Astrocyte (in vitro differentiated cells and primary cell): ENCODE results near the gene TRPC4AP. TPM values are rescaled to one million over a fixed set of nuclear protein-coding genes. Genes with fewer than 3 reads are reported as not detected.

Experiments used
- DNase-seq: peaks from one replicate; pipeline ENCODE4 v3.0.0-alpha.2; 2010; ENCODE audit warnings: low read depth
- FAIRE-seq: peaks from 2 replicates; lab custom pipeline; 2011; peaks lifted over from hg19 to GRCh38; lab: Jason Lieb, UNC
- H2AFZ ChIP-seq: 2 replicates; pipeline ENCODE4 v1.6.0; 2012; ENCODE audit warnings: low read depth, low read length, inconsistent platforms
- H3K27ac ChIP-seq: 2 replicates; pipeline ENCODE4 v1.5.1; 2011; ENCODE audit warnings: low read depth, low read length, inconsistent platforms
- H3K27me3 ChIP-seq: 2 replicates; pipeline ENCODE4 v1.6.0; 2011; ENCODE audit warnings: low read length, inconsistent platforms; ENCODE audit not compliant: insufficient read depth
- H3K36me3 ChIP-seq: 2 replicates; pipeline ENCODE4 v1.5.1; 2011; ENCODE audit warnings: low read length, inconsistent platforms; ENCODE audit not compliant: insufficient read depth
- H3K4me1 ChIP-seq: 2 replicates; pipeline ENCODE4 v1.5.1; 2011; ENCODE audit warnings: low read length, inconsistent platforms; ENCODE audit not compliant: insufficient read depth
- H3K4me2 ChIP-seq: 2 replicates; pipeline ENCODE4 v1.6.0; 2012; ENCODE audit warnings: low read length, inconsistent platforms
- H3K4me3 ChIP-seq: 2 replicates; pipeline ENCODE4 v1.5.1; 2011; ENCODE audit warnings: low read depth, mild to moderate bottlenecking, low read length, inconsistent platforms; ENCODE audit not compliant: insufficient read depth
- H3K79me2 ChIP-seq: 2 replicates; pipeline ENCODE4 v1.6.0; 2012; ENCODE audit warnings: mild to moderate bottlenecking, low read length, inconsistent platforms; ENCODE audit not compliant: insufficient read depth
- H3K9ac ChIP-seq: 2 replicates; pipeline ENCODE4 v1.6.0; 2012; ENCODE audit warnings: mild to moderate bottlenecking, low read length, inconsistent platforms
- H3K9me3 ChIP-seq: 2 replicates; pipeline ENCODE4 v1.5.1; 2012; ENCODE audit warnings: low read depth, mild to moderate bottlenecking, low read length, inconsistent platforms; ENCODE audit not compliant: insufficient read depth
- H4K20me1 ChIP-seq: 2 replicates; pipeline ENCODE4 v1.6.0; 2012; ENCODE audit warnings: low read length, inconsistent platforms; ENCODE audit not compliant: insufficient read depth
- H3K27ac Mint-ChIP-seq: one replicate; pipeline ENCODE4 v1.8.0; 2021; ENCODE audit warnings: mild to moderate bottlenecking, mixed read lengths; ENCODE audit not compliant: unreplicated experiment
- H3K27me3 Mint-ChIP-seq: one replicate; pipeline ENCODE4 v1.8.0; 2021; ENCODE audit warnings: low read depth, mixed read lengths; ENCODE audit not compliant: unreplicated experiment
- H3K36me3 Mint-ChIP-seq: one replicate; pipeline ENCODE4 v1.8.0; 2021; ENCODE audit warnings: low read depth, mixed read lengths; ENCODE audit not compliant: unreplicated experiment
- H3K4me1 Mint-ChIP-seq: one replicate; pipeline ENCODE4 v1.8.0; 2021; ENCODE audit warnings: low read depth, mixed read lengths; ENCODE audit not compliant: unreplicated experiment
- H3K4me3 Mint-ChIP-seq: one replicate; pipeline ENCODE4 v1.8.0; 2021; ENCODE audit warnings: mild to moderate bottlenecking, moderate library complexity, mixed read lengths; ENCODE audit not compliant: unreplicated experiment
- H3K9me3 Mint-ChIP-seq: one replicate; pipeline ENCODE4 v1.8.0; 2021; ENCODE audit warnings: mild to moderate bottlenecking, mixed read lengths; ENCODE audit not compliant: unreplicated experiment
- EZH2 ChIP-seq: IDR thresholded peaks from 2 replicates; pipeline ENCODE4 v1.6.1; 2012; ENCODE audit warnings: mild to moderate bottlenecking, low read length, inconsistent platforms; ENCODE audit not compliant: insufficient read depth
- total RNA-seq: library from RNA; stranded (reverse); gene quantifications from 2 replicates; pipeline ENCODE4 v1.2.1, GENCODE V29; 2021
- TF ChIP-seq, protein P1 (sequence below): IDR thresholded peaks from 2 replicates; pipeline ENCODE4 v1.5.1; 2011; ENCODE audit warnings: low read depth, mild to moderate bottlenecking, inconsistent platforms, low read length, moderate library complexity; ENCODE audit not compliant: insufficient read depth

Gene TRPC4AP
- total RNA-seq, 1 donor from 2014 or later, result 92.6 TPM

DNA sequence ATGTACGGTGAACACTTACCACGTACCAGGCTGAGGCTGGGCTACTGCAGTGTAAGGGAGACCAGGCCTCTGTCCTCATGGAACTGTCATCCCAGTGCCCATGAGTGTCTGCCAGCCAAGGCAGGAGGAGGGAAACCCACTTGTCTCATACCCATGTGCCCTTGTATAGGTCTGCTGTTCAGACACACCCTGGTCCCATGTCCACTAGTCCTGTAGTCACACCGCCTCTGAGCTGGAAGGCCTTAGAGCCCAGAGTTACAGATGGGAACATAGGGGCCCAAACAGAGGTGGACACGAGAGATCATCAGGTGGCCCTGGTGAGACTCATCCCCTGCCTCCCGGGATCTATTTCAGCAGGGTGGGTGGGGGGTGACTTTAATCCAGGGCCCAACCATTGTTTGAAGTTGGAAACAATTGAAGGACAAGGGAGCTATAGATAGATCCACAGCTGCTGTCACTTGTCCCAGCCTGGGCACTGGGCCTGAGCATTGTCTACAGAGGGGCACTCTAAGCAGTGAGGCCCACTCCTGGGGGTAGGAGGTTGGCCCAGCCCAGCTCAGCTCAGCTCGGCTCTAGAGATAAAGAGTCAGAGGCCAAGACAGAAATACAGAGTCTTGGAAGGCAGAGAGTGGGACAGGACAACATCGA lies 122.3 kb downstream of the TRPC4AP start:
- H3K4me3 Mint-ChIP-seq, result no peak overlapping the region
- H3K4me1 Mint-ChIP-seq, result no peaks in the 10 kb centered on the region
- Histone ChIP-seq H4K20me1 (no peaks in the 10 kb centered on the region), H3K4me2 (no peak overlapping the region), H3K4me1 (no peaks in the 10 kb centered on the region), H3K36me3 (no peaks in the 10 kb centered on the region), H3K27ac (no peak overlapping the region), H3K79me2 (no peaks in the 10 kb centered on the region), H3K27me3 (no peaks in the 10 kb centered on the region), H3K9me3 (no peaks in the 10 kb centered on the region), H2AFZ (no peak overlapping the region), H3K4me3 (no peak overlapping the region), H3K9ac (no peak overlapping the region)
- H3K36me3 Mint-ChIP-seq, result no peaks in the 10 kb centered on the region
- DNase-seq (no peak), FAIRE-seq (no peak)
- peaks cover 25% of the 10 kb centered on the region for H3K27me3 Mint-ChIP-seq
- TF ChIP-seq, protein P1, sequence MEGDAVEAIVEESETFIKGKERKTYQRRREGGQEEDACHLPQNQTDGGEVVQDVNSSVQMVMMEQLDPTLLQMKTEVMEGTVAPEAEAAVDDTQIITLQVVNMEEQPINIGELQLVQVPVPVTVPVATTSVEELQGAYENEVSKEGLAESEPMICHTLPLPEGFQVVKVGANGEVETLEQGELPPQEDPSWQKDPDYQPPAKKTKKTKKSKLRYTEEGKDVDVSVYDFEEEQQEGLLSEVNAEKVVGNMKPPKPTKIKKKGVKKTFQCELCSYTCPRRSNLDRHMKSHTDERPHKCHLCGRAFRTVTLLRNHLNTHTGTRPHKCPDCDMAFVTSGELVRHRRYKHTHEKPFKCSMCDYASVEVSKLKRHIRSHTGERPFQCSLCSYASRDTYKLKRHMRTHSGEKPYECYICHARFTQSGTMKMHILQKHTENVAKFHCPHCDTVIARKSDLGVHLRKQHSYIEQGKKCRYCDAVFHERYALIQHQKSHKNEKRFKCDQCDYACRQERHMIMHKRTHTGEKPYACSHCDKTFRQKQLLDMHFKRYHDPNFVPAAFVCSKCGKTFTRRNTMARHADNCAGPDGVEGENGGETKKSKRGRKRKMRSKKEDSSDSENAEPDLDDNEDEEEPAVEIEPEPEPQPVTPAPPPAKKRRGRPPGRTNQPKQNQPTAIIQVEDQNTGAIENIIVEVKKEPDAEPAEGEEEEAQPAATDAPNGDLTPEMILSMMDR, result no peak
- TF ChIP-seq EZH2, result no peak
- peaks cover 3% of the 10 kb centered on the region for H3K9me3 Mint-ChIP-seq
- H3K27ac Mint-ChIP-seq, result no peak overlapping the region

DNA sequence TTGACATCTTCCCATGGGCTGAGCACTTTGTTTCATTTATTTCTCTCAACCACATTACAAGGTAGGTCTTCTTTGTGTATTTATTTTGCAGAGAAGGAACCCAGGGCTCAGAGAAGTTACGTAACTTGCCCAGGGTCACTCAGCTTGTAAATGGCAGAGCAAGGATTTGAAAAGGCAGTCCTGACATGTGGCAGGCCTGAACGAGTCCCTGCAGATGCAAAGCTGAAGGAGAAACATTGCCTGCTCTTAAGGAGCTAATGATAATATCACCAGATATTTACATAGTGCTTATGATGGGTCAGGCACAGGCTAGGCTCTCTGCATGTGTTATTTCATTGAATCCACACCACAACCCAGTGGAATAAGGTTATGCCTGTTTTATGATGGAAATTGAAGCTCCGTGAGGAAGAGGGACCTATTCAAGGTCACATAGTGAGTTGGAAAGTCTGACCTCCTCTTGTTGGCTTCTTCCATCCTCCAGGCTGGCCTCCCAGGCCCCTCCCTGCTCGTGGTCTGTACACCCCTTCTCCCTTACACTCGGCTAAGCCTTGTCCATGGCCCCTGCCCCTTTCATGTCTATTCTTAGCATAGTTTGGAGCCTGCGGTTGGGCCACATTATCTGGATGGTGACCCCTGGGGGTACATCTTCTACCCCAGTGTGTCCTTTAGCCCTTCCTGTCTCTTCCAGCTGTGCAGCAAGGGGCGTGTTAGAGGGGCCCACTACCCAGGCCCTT lies 124.4 kb downstream of the TRPC4AP start:
- Mint-ChIP-seq H3K36me3 (no peaks in the 10 kb centered on the region), H3K27me3 (peaks cover 23% of the 10 kb centered on the region), H3K4me1 (no peaks in the 10 kb centered on the region), H3K9me3 (peaks cover 5% of the 10 kb centered on the region), H3K4me3 (no peak overlapping the region), H3K27ac (no peak overlapping the region)
- Histone ChIP-seq H3K27me3 (no peaks in the 10 kb centered on the region), H3K4me3 (no peak overlapping the region), H3K4me2 (no peak overlapping the region), H3K9ac (no peak overlapping the region), H2AFZ (no peak overlapping the region), H3K79me2 (no peaks in the 10 kb centered on the region), H3K4me1 (no peaks in the 10 kb centered on the region), H3K9me3 (no peaks in the 10 kb centered on the region), H3K36me3 (no peaks in the 10 kb centered on the region), H3K27ac (no peak overlapping the region), H4K20me1 (no peaks in the 10 kb centered on the region)
- no peak for FAIRE-seq
- DNase-seq, result no peak
- TF ChIP-seq EZH2, result no peak
- TF ChIP-seq, protein P1, result no peak

DNA sequence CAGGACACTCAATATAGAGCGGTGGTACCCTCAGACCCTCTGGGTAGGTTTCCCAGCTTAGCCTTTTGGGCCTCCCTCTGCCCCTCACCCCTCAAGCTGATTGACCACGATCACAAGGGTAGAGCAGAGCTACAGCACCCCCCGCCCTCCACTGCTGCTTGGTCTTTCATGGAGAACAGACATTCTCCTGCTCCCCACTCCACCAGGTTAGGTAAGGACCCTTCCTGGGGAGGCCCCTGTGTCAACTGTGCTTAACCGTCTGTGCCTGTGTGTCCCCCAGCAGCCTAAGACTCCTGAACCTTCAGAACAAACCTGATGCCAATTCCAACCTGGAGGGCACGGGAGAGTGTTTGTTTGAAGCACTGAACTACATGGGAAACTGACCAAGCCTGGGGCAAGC lies 125.2 kb downstream of the TRPC4AP start:
- no peaks in the 10 kb centered on the region for H3K9me3 ChIP-seq
- Mint-ChIP-seq H3K27ac (no peak overlapping the region), H3K9me3 (peaks cover 5% of the 10 kb centered on the region), H3K27me3 (peaks cover 19% of the 10 kb centered on the region), H3K4me3 (no peak overlapping the region), H3K4me1 (no peaks in the 10 kb centered on the region), H3K36me3 (no peaks in the 10 kb centered on the region)
- H3K36me3 ChIP-seq, result no peaks in the 10 kb centered on the region
- no peaks in the 10 kb centered on the region for H4K20me1 ChIP-seq
- H3K27me3 ChIP-seq, result no peaks in the 10 kb centered on the region
- H3K9ac ChIP-seq, result no peak overlapping the region
- no peak overlapping the region for H3K27ac ChIP-seq
- no peaks in the 10 kb centered on the region for H3K4me1 ChIP-seq
- no peak for FAIRE-seq
- H3K4me2 ChIP-seq, result no peak overlapping the region
- H3K79me2 ChIP-seq, result no peaks in the 10 kb centered on the region
- TF ChIP-seq EZH2, result no peak
- TF ChIP-seq, protein P1, result no peak
- no peak overlapping the region for H3K4me3 ChIP-seq
- no peak for DNase-seq
- H2AFZ ChIP-seq, result no peak overlapping the region
